H9 (cell line): ENCODE data around the gene CCM2L. TPM values are rescaled to one million over a fixed set of nuclear protein-coding genes. Genes with fewer than 3 reads are reported as not detected.

Experiments used
- DNase-seq: peaks from one replicate; pipeline ENCODE4 v3.0.0-alpha.2; 2017
- H2AFZ ChIP-seq: one replicate; pipeline ENCODE4 v1.6.1; 2013; ENCODE audit warnings: mild to moderate bottlenecking, low read length, control low read depth, moderate library complexity
- H2AK5ac ChIP-seq: 2 replicates; pipeline ENCODE4 v1.6.1; 2013; ENCODE audit warnings: low read length, control low read depth, mixed read lengths; ENCODE audit not compliant: insufficient read length
- H2BK120ac ChIP-seq: one replicate; pipeline ENCODE4 v1.6.1; 2013; ENCODE audit warnings: low read depth, mild to moderate bottlenecking, low read length, control low read depth, inconsistent platforms; ENCODE audit not compliant: poor library complexity, severe bottlenecking
- H2BK12ac ChIP-seq: 2 replicates; pipeline ENCODE4 v1.6.1; 2013; ENCODE audit warnings: low read length, control low read depth, mixed read lengths, low read depth; ENCODE audit not compliant: insufficient read length
- H2BK15ac ChIP-seq: 2 replicates; pipeline ENCODE4 v1.6.1; 2013; ENCODE audit warnings: low read depth, low read length, control low read depth
- H2BK20ac ChIP-seq: one replicate; pipeline ENCODE4 v1.6.1; 2013; ENCODE audit warnings: low read depth, mild to moderate bottlenecking, low read length, control low read depth, inconsistent platforms; ENCODE audit not compliant: poor library complexity, severe bottlenecking
- H2BK5ac ChIP-seq: 2 replicates; pipeline ENCODE4 v1.6.1; 2013; ENCODE audit warnings: low read length, control low read depth, mixed read lengths; ENCODE audit not compliant: insufficient read length
- H3K14ac ChIP-seq: 2 replicates; pipeline ENCODE4 v1.6.1; 2013; ENCODE audit warnings: low read length, control low read depth; ENCODE audit not compliant: insufficient read depth
- H3K18ac ChIP-seq: 2 replicates; pipeline ENCODE4 v1.6.1; 2013; ENCODE audit warnings: low read depth, mild to moderate bottlenecking, mixed read lengths, low read length, control low read depth; ENCODE audit not compliant: insufficient read length
- H3K23ac ChIP-seq: 2 replicates; pipeline ENCODE4 v1.6.1; 2013; ENCODE audit warnings: low read length, control low read depth, mixed read lengths, low read depth; ENCODE audit not compliant: insufficient read length
- H3K23me2 ChIP-seq: 2 replicates; pipeline ENCODE4 v1.6.1; 2013; ENCODE audit warnings: low read depth, mild to moderate bottlenecking, mixed read lengths, low read length, control low read depth; ENCODE audit not compliant: insufficient read length, poor library complexity, severe bottlenecking
- H3K27ac ChIP-seq: 2 replicates; pipeline ENCODE4 v1.5.1; 2013; ENCODE audit warnings: low read length, control low read depth, mixed read lengths, low read depth; ENCODE audit not compliant: insufficient read length
- H3K27me3 ChIP-seq: 2 replicates; pipeline ENCODE4 v1.6.1; 2013; ENCODE audit warnings: low read length, control low read depth, inconsistent platforms; ENCODE audit not compliant: insufficient read depth
- H3K4ac ChIP-seq: 2 replicates; pipeline ENCODE4 v1.6.1; 2013; ENCODE audit warnings: low read depth, mild to moderate bottlenecking, control low read depth, inconsistent platforms, low read length, moderate library complexity
- H3K4me1 ChIP-seq: 2 replicates; pipeline ENCODE4 v1.6.1; 2013; ENCODE audit warnings: low read length, control low read depth, inconsistent platforms; ENCODE audit not compliant: insufficient read depth
- H3K4me2 ChIP-seq: 2 replicates; pipeline ENCODE4 v1.6.1; 2013; ENCODE audit warnings: low read length, control low read depth, mixed read lengths; ENCODE audit not compliant: insufficient read length, insufficient read depth
- H3K56ac ChIP-seq: 2 replicates; pipeline ENCODE4 v1.6.1; 2013; ENCODE audit warnings: low read depth, mild to moderate bottlenecking, mixed read lengths, low read length, control low read depth; ENCODE audit not compliant: insufficient read length
- H3K79me1 ChIP-seq: 2 replicates; pipeline ENCODE4 v1.6.1; 2013; ENCODE audit warnings: low read depth, mild to moderate bottlenecking, moderate library complexity, low read length, control low read depth, inconsistent platforms; ENCODE audit not compliant: insufficient read depth, poor library complexity, severe bottlenecking
- H3K79me2 ChIP-seq: 2 replicates; pipeline ENCODE4 v1.6.1; 2013; ENCODE audit warnings: low read length, control low read depth, inconsistent platforms; ENCODE audit not compliant: insufficient read depth
- H3K9ac ChIP-seq: 2 replicates; pipeline ENCODE4 v1.6.1; 2013; ENCODE audit warnings: low read length, control low read depth, mixed read lengths; ENCODE audit not compliant: insufficient read length; ENCODE audit errors: extremely low read depth
- H3K9me3 ChIP-seq: one replicate; pipeline ENCODE4 v1.6.1; 2013; ENCODE audit warnings: low read depth, low read length, inconsistent platforms; ENCODE audit not compliant: control insufficient read depth
- H3T11ph ChIP-seq: one replicate; pipeline ENCODE4 v1.6.1; 2013; ENCODE audit warnings: mild to moderate bottlenecking, low read length, control low read depth, inconsistent platforms
- H4K20me1 ChIP-seq: one replicate; pipeline ENCODE4 v1.6.1; 2013; ENCODE audit not compliant: control insufficient read depth, insufficient read length, insufficient read depth
- H4K5ac ChIP-seq: 2 replicates; pipeline ENCODE4 v1.6.1; 2013; ENCODE audit warnings: low read depth, mild to moderate bottlenecking, mixed read lengths, low read length, control low read depth; ENCODE audit not compliant: insufficient read length
- H4K8ac ChIP-seq: replicated peaks from 2 replicates; pipeline ENCODE4 v1.6.1; 2013; ENCODE audit warnings: low read length, control low read depth, mixed read lengths, low read depth; ENCODE audit not compliant: insufficient read length
- H4K91ac ChIP-seq: 2 replicates; pipeline ENCODE4 v1.6.1; 2013; ENCODE audit warnings: low read depth, mild to moderate bottlenecking, moderate library complexity, mixed read lengths, low read length, control low read depth; ENCODE audit not compliant: insufficient read length
- H3K27ac Mint-ChIP-seq, 3 experiments: 2 replicates in 2 of 3; 3 replicates in 1 of 3; pipeline ENCODE4 v1.8.0; 2020 to 2021; ENCODE audit warnings: mixed read lengths in 3 of 3, mild to moderate bottlenecking in 1 of 3, moderate library complexity in 1 of 3
- H3K27me3 Mint-ChIP-seq: 2 replicates; pipeline ENCODE4 v1.8.0; 2021; ENCODE audit warnings: low read depth, mild to moderate bottlenecking, moderate library complexity, mixed read lengths
- H3K36me3 Mint-ChIP-seq, 3 experiments: 2 replicates in 2 of 3; 3 replicates in 1 of 3; pipeline ENCODE4 v1.8.0; 2020 to 2021; ENCODE audit warnings: low read depth in 3 of 3, mixed read lengths in 3 of 3; ENCODE audit not compliant: insufficient read depth in 1 of 3
- H3K4me1 Mint-ChIP-seq, 2 experiments: 2 replicates each; pipeline ENCODE4 v1.8.0; 2020; ENCODE audit warnings: mixed read lengths in 2 of 2
- H3K4me3 Mint-ChIP-seq, 2 experiments: 2 replicates in 1 of 2; 3 replicates in 1 of 2; pipeline ENCODE4 v1.8.0; 2020 to 2021; ENCODE audit warnings: mild to moderate bottlenecking in 2 of 2, mixed read lengths in 2 of 2, moderate library complexity in 1 of 2
- H3K9me3 Mint-ChIP-seq, 2 experiments: 2 replicates in 1 of 2; 3 replicates in 1 of 2; pipeline ENCODE4 v1.8.0; 2020; ENCODE audit warnings: mild to moderate bottlenecking in 2 of 2, mixed read lengths in 2 of 2, moderate library complexity in 1 of 2
- CTCF ChIP-seq: fragments of 200-600 bp; sonication (generic); conservative IDR thresholded peaks from 3 replicates; pipeline ENCODE4 v1.8.0; 2021; ENCODE audit warnings: antibody characterized with exemption, mild to moderate bottlenecking
- WGBS: extraction: QIAGEN DNeasy Blood & Tissue Kit; methylation state at CpG from one replicate; pipeline ENCODE4 v1.1.7; 2013; ENCODE audit warnings: missing lambda C conversion rate, low lambda C conversion rate, mixed read lengths; ENCODE audit not compliant: insufficient read length; ENCODE audit errors: extremely low coverage; 5-methylcytosine and 5-hydroxymethylcytosine counted together
- total RNA-seq: library from RNA; stranded (reverse); gene quantifications from 2 replicates; pipeline ENCODE4 v1.2.1, GENCODE V29; 2021

Gene CCM2L
- total RNA-seq, 1 experiment from 2014 or later, result 4.6 TPM

GRCh38 chr20:31990641-31991338 lies 19.4 kb upstream of the CCM2L start:
- H3K18ac ChIP-seq, result no peak overlapping the region
- no peaks in the 10 kb centered on the region for H3K9me3 Mint-ChIP-seq

More at GRCh38 chr20:31990641-31991338, 19.4 kb upstream of the CCM2L start:
- Histone ChIP-seq H3K79me2 (no peaks in the 10 kb centered on the region), H4K8ac (no peak overlapping the region), H4K91ac (no peak overlapping the region), H3K23me2 (no peaks in the 10 kb centered on the region), H4K20me1 (no peaks in the 10 kb centered on the region), H2AFZ (no peak overlapping the region), H2BK12ac (no peak overlapping the region), H3K4me2 (no peak overlapping the region), H2BK120ac (no peak overlapping the region), H2BK20ac (no peak overlapping the region), H3K56ac (no peak overlapping the region), H3K27me3 (peaks cover 3% of the 10 kb centered on the region; the same call in 1 of the 2 replicates), H2AK5ac (no peak overlapping the region), H3K4ac (no peak overlapping the region), H2BK5ac (no peak overlapping the region), H3K27ac (no peak overlapping the region), H4K5ac (no peak overlapping the region), H3K23ac (no peak overlapping the region), H3T11ph (no peak overlapping the region), H3K14ac (no peak overlapping the region), H3K79me1 (no peaks in the 10 kb centered on the region), H3K9ac (no peak overlapping the region), H3K4me1 (no peaks in the 10 kb centered on the region), H2BK15ac (no peak overlapping the region), H3K9me3 (no peaks in the 10 kb centered on the region)
- TF ChIP-seq CTCF, result no peak
- H3K27me3 Mint-ChIP-seq, result peaks cover 44% of the 10 kb centered on the region
- no peaks in the 10 kb centered on the region for H3K36me3 Mint-ChIP-seq
- no peak for DNase-seq
- WGBS, result no CpG with 5 or more reads among the region's 6 CpGs
- H3K4me3 Mint-ChIP-seq, result no peak overlapping the region
- H3K4me1 Mint-ChIP-seq, result peaks cover 2 to 14% of the 10 kb centered on the region in 2 experiments; a peak in 3 of 4 replicates
- H3K27ac Mint-ChIP-seq, result peak overlapping the region in 1 of 3 experiments; percentile 20; a peak in 1 of 7 replicates
